PC-9 (cell line): Measurements from ENCODE around the gene CRPPA. TPM values are rescaled to one million over a fixed set of nuclear protein-coding genes. Genes with fewer than 3 reads are reported as not detected.
A peak's percentile ranks its signal among the peaks of the same experiment; 100 is the strongest.

Source experiments
- BruUV-seq: library from RNA; stranded (reverse); fragments of 400-500 nt; replicated peaks from 2 replicates; lab custom pipeline; 2021; lab: Mats Ljungman, UMichigan
- CTCF ChIA-PET: fragments of 300-600 bp; sonication (Branson Sonifier 250); formaldehyde crosslinking; loops from one replicate; lab custom pipeline; 2022; ENCODE audit warnings: antibody characterized with exemption; lab: Charles Lee
- POLR2A ChIA-PET: fragments of 300-600 bp; sonication (Branson Sonifier 250); formaldehyde crosslinking; loops from one replicate; lab custom pipeline; 2022; ENCODE audit warnings: antibody characterized with exemption; ENCODE audit not compliant: unreplicated experiment; lab: Charles Lee
- DNase-seq, 2 experiments: peaks; one replicate each; pipeline versions ENCODE4 v3.0.0 to v3.0.0-alpha.2; 2015 to 2022; ENCODE audit warnings: mixed read lengths in 1 of 2
- H2AFZ ChIP-seq: fragments of 200-600 bp; sonication (generic); 2 replicates; pipeline ENCODE4 v1.8.1; 2017; ENCODE audit warnings: antibody characterized with exemption
- H3F3A ChIP-seq: fragments of 200-600 bp; sonication (generic); 2 replicates; pipeline ENCODE4 v1.8.1; 2017; ENCODE audit warnings: antibody characterized with exemption, mild to moderate bottlenecking, low read depth; ENCODE audit not compliant: insufficient read depth
- H3K27ac ChIP-seq: fragments of 200-600 bp; sonication (generic); 2 replicates; pipeline ENCODE4 v1.6.1; 2016; ENCODE audit warnings: mixed run types
- H3K27me3 ChIP-seq: fragments of 200-600 bp; sonication (generic); 2 replicates; pipeline ENCODE4 v1.6.1; 2016; ENCODE audit warnings: low read depth, mixed run types; ENCODE audit not compliant: insufficient read depth
- H3K36me3 ChIP-seq: fragments of 200-600 bp; sonication (generic); 2 replicates; pipeline ENCODE4 v1.6.1; 2016; ENCODE audit warnings: low read depth, mixed run types
- H3K4me1 ChIP-seq: fragments of 200-600 bp; sonication (generic); replicated peaks from 2 replicates; pipeline ENCODE4 v1.6.1; 2016; ENCODE audit warnings: mixed run types; ENCODE audit not compliant: insufficient read depth
- H3K4me2 ChIP-seq: fragments of 200-600 bp; sonication (generic); 2 replicates; pipeline ENCODE4 v1.6.1; 2017; ENCODE audit warnings: mixed run types
- H3K4me3 ChIP-seq: fragments of 200-600 bp; sonication (generic); 2 replicates; pipeline ENCODE4 v1.6.1; 2016; ENCODE audit warnings: mixed run types
- H3K79me2 ChIP-seq: fragments of 200-600 bp; sonication (generic); 2 replicates; pipeline ENCODE4 v1.6.1; 2017; ENCODE audit warnings: low read depth, mixed run types
- H3K9me2 ChIP-seq: fragments of 200-600 bp; sonication (generic); 2 replicates; pipeline ENCODE4 v1.8.1; 2017; ENCODE audit warnings: mild to moderate bottlenecking; ENCODE audit not compliant: insufficient read depth
- H3K9me3 ChIP-seq: fragments of 200-600 bp; sonication (generic); 2 replicates; pipeline ENCODE4 v1.8.1; 2016; ENCODE audit warnings: low read depth; ENCODE audit not compliant: insufficient read depth
- H4K20me1 ChIP-seq: fragments of 200-600 bp; sonication (generic); 2 replicates; pipeline ENCODE4 v1.8.1; 2017; ENCODE audit not compliant: insufficient read depth
- EZH2 ChIP-seq: fragments of 200-600 bp; sonication (generic); IDR thresholded peaks from 2 replicates; pipeline ENCODE4 v1.8.0; 2017; ENCODE audit warnings: antibody characterized with exemption, low read depth
- intact Hi-C: fragments of 100-400 bp; cut with micrococcal nuclease; formaldehyde crosslinking; loops from one replicate; pipeline ENCODE4 v1.10.0; 2022; ENCODE audit not compliant: unreplicated experiment
- total RNA-seq: library from RNA; stranded (reverse); gene quantifications from 2 replicates; pipeline ENCODE4 v1.2.3, GENCODE V29; 2021
- TF ChIP-seq, protein P1 (sequence below): fragments of 200-600 bp; sonication (generic); conservative IDR thresholded peaks from 2 replicates; pipeline ENCODE4 v1.6.1; 2017; ENCODE audit warnings: mixed run types, antibody characterized with exemption, mild to moderate bottlenecking, moderate library complexity

The CRPPA gene
- total RNA-seq, 1 experiment from 2014 or later: 9.2 TPM

DNA sequence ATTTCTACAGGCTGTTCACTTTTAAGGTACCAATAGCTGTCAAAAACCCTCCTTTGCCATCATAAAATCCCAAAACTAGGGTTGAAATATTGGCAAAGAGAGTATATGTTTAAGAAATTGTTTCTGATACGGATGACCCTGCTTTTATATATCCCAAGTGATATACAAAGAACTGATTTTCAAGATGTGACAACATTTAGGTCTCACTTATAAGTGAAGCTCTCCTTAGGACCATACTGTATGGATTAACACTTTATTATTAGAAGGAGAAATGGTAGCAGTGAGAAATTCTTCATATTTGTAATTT is 11.0 kb upstream of the CRPPA start:
- Histone ChIP-seq H3K9me3 (no peaks in the 10 kb centered on the region; the same call in 1 of the 2 replicates), H3K9me2 (no peaks in the 10 kb centered on the region), H3K4me2 (no peak overlapping the region), H3K27ac (no peak overlapping the region), H3K79me2 (no peaks in the 10 kb centered on the region), H3K4me1 (no peaks in the 10 kb centered on the region), H3K36me3 (no peaks in the 10 kb centered on the region), H2AFZ (no peak overlapping the region), H3K4me3 (no peak overlapping the region), H4K20me1 (no peaks in the 10 kb centered on the region), H3F3A (no peaks in the 10 kb centered on the region), H3K27me3 (no peaks in the 10 kb centered on the region)
- no peak for DNase-seq
- intact Hi-C loops: no loop called here
- no TSS peak for BruUV-seq
- POLR2A ChIA-PET: interaction anchor here (0.6 kb wide), 1 partner anchor 213 kb away, joined by 4 read pairs; the partner anchor contains the start of gene ANKMY2
- CTCF ChIA-PET: interaction anchor here (1.5 kb wide), 1 partner anchor 132 kb away, joined by 4 read pairs; no protein-coding TSS in a partner anchor
- TF ChIP-seq, protein P1, sequence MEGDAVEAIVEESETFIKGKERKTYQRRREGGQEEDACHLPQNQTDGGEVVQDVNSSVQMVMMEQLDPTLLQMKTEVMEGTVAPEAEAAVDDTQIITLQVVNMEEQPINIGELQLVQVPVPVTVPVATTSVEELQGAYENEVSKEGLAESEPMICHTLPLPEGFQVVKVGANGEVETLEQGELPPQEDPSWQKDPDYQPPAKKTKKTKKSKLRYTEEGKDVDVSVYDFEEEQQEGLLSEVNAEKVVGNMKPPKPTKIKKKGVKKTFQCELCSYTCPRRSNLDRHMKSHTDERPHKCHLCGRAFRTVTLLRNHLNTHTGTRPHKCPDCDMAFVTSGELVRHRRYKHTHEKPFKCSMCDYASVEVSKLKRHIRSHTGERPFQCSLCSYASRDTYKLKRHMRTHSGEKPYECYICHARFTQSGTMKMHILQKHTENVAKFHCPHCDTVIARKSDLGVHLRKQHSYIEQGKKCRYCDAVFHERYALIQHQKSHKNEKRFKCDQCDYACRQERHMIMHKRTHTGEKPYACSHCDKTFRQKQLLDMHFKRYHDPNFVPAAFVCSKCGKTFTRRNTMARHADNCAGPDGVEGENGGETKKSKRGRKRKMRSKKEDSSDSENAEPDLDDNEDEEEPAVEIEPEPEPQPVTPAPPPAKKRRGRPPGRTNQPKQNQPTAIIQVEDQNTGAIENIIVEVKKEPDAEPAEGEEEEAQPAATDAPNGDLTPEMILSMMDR: 0 out of 2 replicates have a peak, but pooled peaks have one; percentile 28
- TF ChIP-seq EZH2: no peak

DNA sequence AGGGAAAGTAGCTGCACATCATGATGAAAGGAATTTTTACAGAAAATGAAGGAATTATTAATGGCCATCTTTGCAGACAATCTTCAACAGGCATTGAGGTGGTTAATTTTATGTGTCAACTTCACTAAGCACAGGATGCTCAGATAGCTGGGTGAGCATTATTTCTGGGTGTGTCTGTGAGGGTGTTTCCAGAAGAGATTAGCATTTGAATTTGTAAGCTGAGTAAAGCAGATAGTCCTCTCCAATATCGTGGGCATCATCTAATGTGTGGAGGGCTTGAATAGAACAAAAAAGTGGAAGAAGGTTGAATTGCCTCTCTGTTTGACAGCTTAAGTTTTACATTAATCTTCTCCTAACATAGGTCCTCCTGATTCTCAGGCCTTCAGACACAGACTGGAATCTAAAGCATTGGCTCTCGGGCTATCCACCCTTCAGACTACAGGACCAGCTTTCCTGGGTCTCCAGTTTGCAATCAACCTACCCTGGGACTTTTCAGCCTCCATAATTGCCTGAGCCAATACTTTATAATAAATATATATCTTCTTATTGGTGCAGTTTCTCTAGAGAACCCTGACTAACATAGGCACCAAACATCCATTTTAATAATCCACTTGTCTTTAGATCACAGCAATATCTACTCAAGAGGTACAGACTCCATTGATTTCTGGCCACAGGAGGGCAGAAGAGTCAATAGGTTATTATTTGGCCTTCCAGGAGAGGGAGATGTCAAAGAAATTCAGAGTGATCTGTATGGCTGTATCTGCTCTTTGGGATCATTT is 10.5 kb upstream of the CRPPA start:
- no TSS peak for BruUV-seq
- no peaks in the 10 kb centered on the region for H3K79me2 ChIP-seq
- intact Hi-C loops: no loop called here

DNA sequence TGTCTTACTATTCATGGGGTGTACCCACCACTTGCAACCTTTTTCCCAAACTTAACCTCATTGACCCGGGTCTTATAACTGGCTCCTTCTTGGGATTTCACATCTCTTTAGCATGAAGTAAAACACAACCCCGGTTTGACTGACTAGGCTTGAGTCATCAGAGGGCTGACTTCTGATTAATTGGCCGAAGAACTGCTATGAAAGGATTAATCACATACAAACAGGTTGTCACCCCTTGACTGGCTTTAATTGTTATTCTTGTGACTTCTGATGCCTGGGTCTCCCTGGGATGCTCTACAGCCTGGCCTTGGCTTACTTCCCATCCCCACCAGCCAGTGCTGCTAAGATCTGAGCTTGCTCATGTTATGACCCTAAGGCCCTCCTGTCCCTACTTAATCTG is 8.8 kb upstream of the CRPPA start:
- CTCF ChIA-PET: no interaction called here
- no TSS peak for BruUV-seq

More for the DNA sequence above, 10.5 kb upstream of the CRPPA start:
- TF ChIP-seq EZH2: no peak
- TF ChIP-seq, protein P1: peak; percentile 77
- no peak overlapping the region for H3K4me3 ChIP-seq
- H3K9me2 ChIP-seq: no peaks in the 10 kb centered on the region
- no peak overlapping the region for H2AFZ ChIP-seq
- H3K9me3 ChIP-seq: no peaks in the 10 kb centered on the region; the same call in 1 of the 2 replicates
- peak in 1 of 2 experiments; percentile 49 for DNase-seq
- ChIA-PET POLR2A (interaction anchor here (0.6 kb wide), 1 partner anchor 214 kb away, joined by 4 read pairs; the partner anchor contains the start of gene ANKMY2), CTCF (interaction anchor here (0.6 to 1.5 kb wide), 2 partner anchors 113 to 133 kb away, joined by 4 read pairs; no protein-coding TSS in a partner anchor)
- H3K4me2 ChIP-seq: no peak overlapping the region
- H3K27ac ChIP-seq: no peak overlapping the region
- no peaks in the 10 kb centered on the region for H3K36me3 ChIP-seq
- H3F3A ChIP-seq: no peaks in the 10 kb centered on the region
- H4K20me1 ChIP-seq: no peaks in the 10 kb centered on the region
- H3K27me3 ChIP-seq: no peaks in the 10 kb centered on the region
- no peaks in the 10 kb centered on the region for H3K4me1 ChIP-seq

More for the DNA sequence above, 8.8 kb upstream of the CRPPA start:
- TF ChIP-seq, protein P1: no peak
- TF ChIP-seq EZH2: no peak
- Histone ChIP-seq H3F3A (no peaks in the 10 kb centered on the region), H4K20me1 (no peaks in the 10 kb centered on the region), H3K27me3 (no peaks in the 10 kb centered on the region), H3K4me2 (no peak overlapping the region), H3K79me2 (no peaks in the 10 kb centered on the region), H3K9me2 (no peaks in the 10 kb centered on the region), H3K4me1 (no peaks in the 10 kb centered on the region), H3K27ac (no peak overlapping the region), H3K4me3 (no peak overlapping the region), H3K36me3 (no peaks in the 10 kb centered on the region), H2AFZ (no peak overlapping the region), H3K9me3 (no peaks in the 10 kb centered on the region; the same call in 1 of the 2 replicates)
- POLR2A ChIA-PET: no interaction called here
- DNase-seq: no peak
- intact Hi-C loops: no loop called here
